HG03354 (cell line): Measurements from ENCODE around the gene CENPF.
"Not testable (repeated sequence)": the region's sequence is repeated elsewhere in the genome, so short reads cannot be mapped to it uniquely, and the experiment has no call there.

Experiments used
- ATAC-seq: cut with Tn5 transposase; IDR thresholded peaks from one replicate; pipeline ENCODE4 v1.9.1; 2021; ENCODE audit warnings: mild to moderate bottlenecking; ENCODE audit not compliant: unreplicated experiment, poor library complexity, severe bottlenecking

The CENPF gene

GRCh38 chr1:214650664-214651063, 47.7 kb downstream of the CENPF start:
- ATAC-seq, result no peak

- ATAC-seq, result no peak
Measured at GRCh38 chr1:214657299-214657698, 54.3 kb downstream of the CENPF start.

GRCh38 chr1:214658175-214658574, 55.2 kb downstream of the CENPF start:
- ATAC-seq, result no peak

- no peak for ATAC-seq
Measured at GRCh38 chr1:214658785-214659184, 55.8 kb downstream of the CENPF start.

- no peak for ATAC-seq
Measured at GRCh38 chr1:214660190-214660589, 57.2 kb downstream of the CENPF start.

- ATAC-seq, result no peak
Measured at GRCh38 chr1:214660900-214661299, 57.9 kb downstream of the CENPF start.

GRCh38 chr1:214662223-214662785, 59.3 kb downstream of the CENPF start:
- no peak for ATAC-seq

GRCh38 chr1:214664651-214665433, 61.8 kb downstream of the CENPF start:
- no peak for ATAC-seq

GRCh38 chr1:214665606-214666110, 62.7 kb downstream of the CENPF start:
- ATAC-seq, result no peak

GRCh38 chr1:214666674-214667073, 63.7 kb downstream of the CENPF start:
- ATAC-seq, result no peak

- ATAC-seq, result no peak
Measured at GRCh38 chr1:214670098-214670497, 67.1 kb downstream of the CENPF start.

GRCh38 chr1:214673029-214673428, 70.0 kb downstream of the CENPF start:
- ATAC-seq, result not testable (repeated sequence)

- no peak for ATAC-seq
Measured at GRCh38 chr1:214673576-214673975, 70.6 kb downstream of the CENPF start.

GRCh38 chr1:214675524-214675923, 72.5 kb downstream of the CENPF start:
- not testable (repeated sequence) for ATAC-seq

- no peak for ATAC-seq
Measured at GRCh38 chr1:214676747-214677146, 73.8 kb downstream of the CENPF start.

GRCh38 chr1:214677945-214678344, 75.0 kb downstream of the CENPF start:
- ATAC-seq, result no peak

GRCh38 chr1:214678386-214678785, 75.4 kb downstream of the CENPF start:
- ATAC-seq, result no peak

GRCh38 chr1:214683621-214684020, 80.6 kb downstream of the CENPF start:
- no peak for ATAC-seq

GRCh38 chr1:214685906-214686305, 82.9 kb downstream of the CENPF start:
- ATAC-seq, result no peak

- ATAC-seq, result no peak
Measured at GRCh38 chr1:214686497-214686896, 83.5 kb downstream of the CENPF start.

GRCh38 chr1:214688891-214689290, 85.9 kb downstream of the CENPF start:
- no peak for ATAC-seq
